Activated naive CD4-positive, alpha-beta T cell treated with anti-CD3 and anti-CD28 coated beads, Interleukin-2, amount 10 ng/mL, durations not matched to agents 7 days and 5 days (primary cell): ENCODE results near the gene FGF12.
A peak's percentile ranks its signal among the peaks of the same experiment; 100 is the strongest.

Source experiments
- CTCF ChIA-PET: fragments of 350-600 bp; sonication (Branson Sonifier 250); formaldehyde crosslinking; loops from one replicate; lab custom pipeline; 2021; ENCODE audit warnings: antibody characterized with exemption; lab: Charles Lee
- DNase-seq: peaks from one replicate; pipeline ENCODE4 v3.0.0-alpha.2; 2020
- H3K27ac Mint-ChIP-seq: one replicate; pipeline ENCODE4 v1.8.0; 2021; ENCODE audit warnings: mild to moderate bottlenecking, moderate library complexity, mixed read lengths
- H3K27me3 Mint-ChIP-seq: one replicate; pipeline ENCODE4 v1.8.0; 2021; ENCODE audit warnings: mild to moderate bottlenecking, mixed read lengths
- H3K36me3 Mint-ChIP-seq: one replicate; pipeline ENCODE4 v1.8.0; 2021; ENCODE audit warnings: mixed read lengths
- H3K4me1 Mint-ChIP-seq: one replicate; pipeline ENCODE4 v1.8.0; 2021; ENCODE audit warnings: mixed read lengths
- H3K4me3 Mint-ChIP-seq: one replicate; pipeline ENCODE4 v1.8.0; 2021; ENCODE audit warnings: mild to moderate bottlenecking, moderate library complexity, mixed read lengths
- H3K9me3 Mint-ChIP-seq: one replicate; pipeline ENCODE4 v1.8.0; 2021; ENCODE audit warnings: mixed read lengths

The FGF12 gene

GRCh38 chr3:192223815-192224214 lies 503.5 kb downstream of the FGF12 start:
- H3K36me3 Mint-ChIP-seq: no peaks in the 10 kb centered on the region
- CTCF ChIA-PET: no interaction called here
- no peak overlapping the region for H3K27ac Mint-ChIP-seq
- H3K9me3 Mint-ChIP-seq: no peaks in the 10 kb centered on the region
- no peak for DNase-seq
- H3K4me1 Mint-ChIP-seq: no peaks in the 10 kb centered on the region
- H3K27me3 Mint-ChIP-seq: no peaks in the 10 kb centered on the region
- H3K4me3 Mint-ChIP-seq: no peak overlapping the region

DNA sequence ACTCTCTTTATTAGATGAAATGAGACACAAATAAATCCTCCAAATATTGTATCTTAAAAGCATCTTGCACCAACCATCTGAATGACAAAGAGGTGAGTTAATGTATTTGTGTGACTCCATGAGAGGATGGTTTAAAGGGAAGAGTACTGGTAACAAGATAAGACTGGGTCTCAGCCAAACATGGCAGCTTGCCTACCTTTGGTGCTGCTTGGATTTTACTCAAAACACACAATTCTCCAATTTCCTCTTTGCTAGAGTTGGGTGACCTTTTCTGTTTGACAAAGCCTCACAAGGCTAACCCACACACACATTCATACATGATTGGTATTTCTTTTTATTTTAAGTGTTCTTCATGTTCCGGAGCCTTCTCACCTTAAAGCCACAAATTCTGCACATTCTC lies 506.4 kb downstream of the FGF12 start:
- H3K36me3 Mint-ChIP-seq: no peaks in the 10 kb centered on the region
- no peak for DNase-seq
- no peaks in the 10 kb centered on the region for H3K9me3 Mint-ChIP-seq
- CTCF ChIA-PET: no interaction called here
- no peaks in the 10 kb centered on the region for H3K4me1 Mint-ChIP-seq
- H3K27me3 Mint-ChIP-seq: no peaks in the 10 kb centered on the region
- H3K27ac Mint-ChIP-seq: no peak overlapping the region
- H3K4me3 Mint-ChIP-seq: no peak overlapping the region

DNA sequence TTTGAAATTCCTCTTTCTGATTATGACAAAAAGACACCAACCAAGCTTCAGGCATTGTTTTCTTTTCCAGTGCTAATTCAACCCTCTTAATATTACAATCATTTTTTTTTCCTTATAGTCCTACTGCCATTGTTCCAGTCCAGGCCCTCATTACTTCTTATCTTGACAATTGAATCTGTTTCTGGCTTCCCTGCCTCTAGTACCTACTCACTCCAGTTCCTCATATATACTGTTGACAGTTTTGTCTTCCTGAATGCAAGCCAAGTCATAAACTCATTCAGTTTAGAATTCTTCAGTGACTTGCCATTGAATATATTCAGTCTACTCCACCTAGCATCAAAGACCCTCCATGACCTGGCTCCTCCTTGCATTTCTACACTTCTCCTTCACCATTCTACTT lies 507.4 kb downstream of the FGF12 start:
- Mint-ChIP-seq H3K36me3 (no peaks in the 10 kb centered on the region), H3K27me3 (no peaks in the 10 kb centered on the region), H3K4me3 (no peak overlapping the region), H3K27ac (no peak overlapping the region), H3K4me1 (no peaks in the 10 kb centered on the region), H3K9me3 (no peaks in the 10 kb centered on the region)
- no peak for DNase-seq
- CTCF ChIA-PET: interaction anchor here (0.6 kb wide), 1 partner anchor 74 kb away, joined by 3 read pairs; no protein-coding TSS in a partner anchor

- Mint-ChIP-seq H3K4me1 (no peaks in the 10 kb centered on the region), H3K36me3 (no peaks in the 10 kb centered on the region), H3K27ac (no peak overlapping the region), H3K4me3 (no peak overlapping the region), H3K9me3 (no peaks in the 10 kb centered on the region), H3K27me3 (no peaks in the 10 kb centered on the region)
- CTCF ChIA-PET: interaction anchor here (0.8 kb wide), 1 partner anchor 11 kb away, joined by 3 read pairs; no protein-coding TSS in a partner anchor
- DNase-seq: no peak
Observed at GRCh38 chr3:192216067-192216466, 511.3 kb downstream of the FGF12 start.

DNA sequence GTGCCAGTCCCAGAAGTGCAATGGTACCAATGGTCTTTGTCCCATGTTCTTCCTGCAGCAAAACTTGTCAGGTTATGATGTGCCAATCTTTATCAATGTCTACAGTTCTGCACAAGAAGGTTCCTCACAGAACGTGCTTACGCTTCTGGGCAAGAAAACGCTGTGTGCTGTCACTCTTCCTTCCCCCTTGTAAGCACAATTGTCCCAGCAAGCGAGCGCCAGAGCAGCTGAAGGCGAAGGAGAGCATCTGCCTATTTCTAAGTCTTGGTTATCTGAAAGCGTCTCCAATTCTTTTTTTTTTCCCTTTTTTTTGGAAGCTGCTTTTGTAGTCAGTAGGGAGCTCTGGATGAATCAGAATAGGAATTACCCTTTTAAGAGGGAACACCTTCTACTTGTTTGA lies 514.4 kb downstream of the FGF12 start:
- Mint-ChIP-seq H3K4me3 (no peak overlapping the region), H3K27me3 (no peaks in the 10 kb centered on the region), H3K36me3 (no peaks in the 10 kb centered on the region), H3K27ac (no peak overlapping the region), H3K9me3 (no peaks in the 10 kb centered on the region), H3K4me1 (no peaks in the 10 kb centered on the region)
- CTCF ChIA-PET: interaction anchor here (1.1 kb wide), 1 partner anchor 24 kb away, joined by 3 read pairs; no protein-coding TSS in a partner anchor
- DNase-seq: no peak

- Mint-ChIP-seq H3K4me1 (no peaks in the 10 kb centered on the region), H3K27ac (no peak overlapping the region), H3K4me3 (no peak overlapping the region), H3K36me3 (no peaks in the 10 kb centered on the region), H3K9me3 (no peaks in the 10 kb centered on the region), H3K27me3 (no peaks in the 10 kb centered on the region)
- CTCF ChIA-PET: no interaction called here
- no peak for DNase-seq
Observed at GRCh38 chr3:192212335-192212734, 515.0 kb downstream of the FGF12 start.

- Mint-ChIP-seq H3K4me1 (no peaks in the 10 kb centered on the region), H3K27me3 (no peaks in the 10 kb centered on the region), H3K36me3 (no peaks in the 10 kb centered on the region), H3K9me3 (no peaks in the 10 kb centered on the region), H3K27ac (no peak overlapping the region), H3K4me3 (no peak overlapping the region)
- CTCF ChIA-PET: no interaction called here
- no peak for DNase-seq
Observed at GRCh38 chr3:192207651-192208050, 519.7 kb downstream of the FGF12 start.

- Mint-ChIP-seq H3K9me3 (no peaks in the 10 kb centered on the region), H3K27ac (no peak overlapping the region), H3K36me3 (no peaks in the 10 kb centered on the region), H3K4me1 (no peaks in the 10 kb centered on the region), H3K4me3 (no peak overlapping the region), H3K27me3 (no peaks in the 10 kb centered on the region)
- no peak for DNase-seq
- CTCF ChIA-PET: no interaction called here
Observed at GRCh38 chr3:192207239-192207638, 520.1 kb downstream of the FGF12 start.

GRCh38 chr3:192194085-192194484 lies 533.3 kb downstream of the FGF12 start:
- H3K4me1 Mint-ChIP-seq: no peaks in the 10 kb centered on the region
- H3K27me3 Mint-ChIP-seq: no peaks in the 10 kb centered on the region
- no peak for DNase-seq
- H3K36me3 Mint-ChIP-seq: no peaks in the 10 kb centered on the region
- no peak overlapping the region for H3K27ac Mint-ChIP-seq
- CTCF ChIA-PET: interaction anchor here (1.1 kb wide), 1 partner anchor 249 kb away, joined by 3 read pairs; no protein-coding TSS in a partner anchor
- H3K9me3 Mint-ChIP-seq: no peaks in the 10 kb centered on the region
- no peak overlapping the region for H3K4me3 Mint-ChIP-seq

DNA sequence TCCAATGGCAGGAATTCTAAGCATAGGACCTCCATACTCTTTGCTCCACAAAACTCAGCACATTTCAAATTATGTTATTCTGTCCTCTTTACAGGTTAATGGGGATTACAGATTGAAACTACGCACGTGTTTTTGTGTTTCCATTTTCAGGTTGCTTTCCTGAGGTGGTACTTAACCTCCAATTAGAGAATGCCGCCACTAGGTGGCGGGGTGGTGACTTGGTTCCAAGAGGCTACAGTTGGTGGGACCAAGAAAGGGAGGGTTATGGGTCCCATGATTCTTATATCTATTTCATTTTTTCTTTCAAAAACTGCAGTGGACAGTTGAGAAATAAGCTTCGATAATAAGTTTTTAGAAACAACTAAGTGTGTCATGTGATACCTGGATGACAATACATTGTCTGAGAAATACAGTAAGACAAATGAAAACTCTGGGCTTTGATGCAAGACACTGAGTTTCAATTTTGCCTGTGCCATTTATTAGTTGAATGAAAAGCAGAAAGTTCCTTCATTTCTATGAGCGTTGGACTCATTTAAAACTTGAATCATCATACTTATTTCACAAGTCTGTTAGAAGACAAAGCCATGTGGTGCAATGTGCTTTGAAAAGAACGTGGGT lies 539.0 kb downstream of the FGF12 start:
- no peak overlapping the region for H3K27ac Mint-ChIP-seq
- no peaks in the 10 kb centered on the region for H3K36me3 Mint-ChIP-seq
- H3K4me3 Mint-ChIP-seq: no peak overlapping the region
- H3K4me1 Mint-ChIP-seq: no peaks in the 10 kb centered on the region
- CTCF ChIA-PET: interaction anchor here (4.3 kb wide), 1 partner anchor 255 kb away, joined by 40 read pairs; no protein-coding TSS in a partner anchor
- no peaks in the 10 kb centered on the region for H3K27me3 Mint-ChIP-seq
- DNase-seq: peak; percentile 60
- H3K9me3 Mint-ChIP-seq: no peaks in the 10 kb centered on the region

DNA sequence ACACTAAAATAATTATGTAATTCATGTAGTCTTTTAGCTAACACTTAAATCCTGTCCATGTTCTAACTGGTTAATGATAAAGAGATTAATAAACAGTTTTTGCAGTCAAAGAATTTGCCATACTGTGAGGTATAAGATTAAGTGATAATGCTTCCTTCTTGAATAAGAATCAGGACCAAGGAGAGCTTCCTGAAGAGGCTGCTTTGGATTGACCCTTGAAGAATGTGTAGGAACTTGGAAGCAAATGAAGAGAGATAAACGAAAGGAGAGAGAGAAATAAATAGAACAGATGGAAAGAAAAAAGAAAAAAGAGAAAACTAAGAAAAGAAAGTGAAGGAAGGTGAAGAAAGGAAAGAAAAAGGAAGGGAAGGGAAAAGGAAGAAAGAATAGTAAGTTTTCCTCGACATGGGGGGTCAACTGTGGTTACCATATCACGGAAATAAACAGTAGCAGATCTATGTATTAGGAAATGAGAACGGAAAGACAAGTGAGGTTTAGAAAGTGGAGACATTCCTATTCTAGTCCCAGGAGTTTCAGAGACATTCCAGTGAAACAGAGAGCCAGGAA lies 539.8 kb downstream of the FGF12 start:
- CTCF ChIA-PET: interaction anchor here (1.0 to 4.3 kb wide), 2 partner anchors 235 to 256 kb away, joined by 3 to 40 read pairs; no protein-coding TSS in a partner anchor
- Mint-ChIP-seq H3K36me3 (no peaks in the 10 kb centered on the region), H3K4me3 (no peak overlapping the region), H3K4me1 (no peaks in the 10 kb centered on the region), H3K27me3 (no peaks in the 10 kb centered on the region), H3K9me3 (no peaks in the 10 kb centered on the region), H3K27ac (peak overlapping the region; percentile 30)
- no peak for DNase-seq

GRCh38 chr3:192186498-192186897 lies 540.8 kb downstream of the FGF12 start:
- no peak for DNase-seq
- Mint-ChIP-seq H3K36me3 (no peaks in the 10 kb centered on the region), H3K4me1 (no peaks in the 10 kb centered on the region), H3K9me3 (no peaks in the 10 kb centered on the region), H3K27me3 (no peaks in the 10 kb centered on the region), H3K27ac (no peak overlapping the region), H3K4me3 (no peak overlapping the region)
- CTCF ChIA-PET: interaction anchor here (1.0 to 4.3 kb wide), 2 partner anchors 236 to 257 kb away, joined by 3 to 40 read pairs; no protein-coding TSS in a partner anchor

DNA sequence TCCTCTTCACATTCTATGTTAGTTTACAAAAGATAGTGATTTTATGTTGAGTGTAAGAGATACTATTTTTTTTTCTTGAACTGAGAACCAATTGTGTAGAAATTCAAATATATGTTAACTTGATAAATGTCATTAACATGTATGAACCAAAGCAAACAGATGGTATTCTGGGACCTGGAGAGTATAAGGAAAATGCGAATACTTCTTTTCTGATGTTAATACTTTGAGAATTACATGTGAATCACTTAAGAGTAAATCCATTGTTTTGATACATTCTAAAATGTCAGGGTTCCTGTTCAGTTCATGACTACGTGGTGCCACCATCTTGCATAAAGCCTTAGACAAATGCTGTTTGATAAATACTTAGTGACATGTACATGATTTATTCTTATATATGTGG lies 541.3 kb downstream of the FGF12 start:
- Mint-ChIP-seq H3K4me3 (no peak overlapping the region), H3K4me1 (no peaks in the 10 kb centered on the region), H3K36me3 (no peaks in the 10 kb centered on the region), H3K27ac (no peak overlapping the region), H3K27me3 (no peaks in the 10 kb centered on the region), H3K9me3 (no peaks in the 10 kb centered on the region)
- CTCF ChIA-PET: no interaction called here
- DNase-seq: no peak

- DNase-seq: no peak
- H3K4me1 Mint-ChIP-seq: no peaks in the 10 kb centered on the region
- CTCF ChIA-PET: interaction anchor here (1.3 kb wide), 1 partner anchor 261 kb away, joined by 4 read pairs; no protein-coding TSS in a partner anchor
- H3K27me3 Mint-ChIP-seq: no peaks in the 10 kb centered on the region
- H3K4me3 Mint-ChIP-seq: no peak overlapping the region
- no peak overlapping the region for H3K27ac Mint-ChIP-seq
- H3K9me3 Mint-ChIP-seq: no peaks in the 10 kb centered on the region
- no peaks in the 10 kb centered on the region for H3K36me3 Mint-ChIP-seq
Observed at GRCh38 chr3:192183109-192183508, 544.2 kb downstream of the FGF12 start.

- no peak for DNase-seq
Observed at GRCh38 chr3:192181151-192181550, 546.2 kb downstream of the FGF12 start.

More at GRCh38 chr3:192181151-192181550, 546.2 kb downstream of the FGF12 start:
- no peaks in the 10 kb centered on the region for H3K9me3 Mint-ChIP-seq
- CTCF ChIA-PET: interaction anchor here (0.7 kb wide), 1 partner anchor 262 kb away, joined by 4 read pairs; no protein-coding TSS in a partner anchor
- no peak overlapping the region for H3K27ac Mint-ChIP-seq
- no peaks in the 10 kb centered on the region for H3K27me3 Mint-ChIP-seq
- H3K4me1 Mint-ChIP-seq: no peaks in the 10 kb centered on the region
- H3K36me3 Mint-ChIP-seq: no peaks in the 10 kb centered on the region
- no peak overlapping the region for H3K4me3 Mint-ChIP-seq
